ENCODE data around the gene UBE2B.

UBE2B gene

DNA sequence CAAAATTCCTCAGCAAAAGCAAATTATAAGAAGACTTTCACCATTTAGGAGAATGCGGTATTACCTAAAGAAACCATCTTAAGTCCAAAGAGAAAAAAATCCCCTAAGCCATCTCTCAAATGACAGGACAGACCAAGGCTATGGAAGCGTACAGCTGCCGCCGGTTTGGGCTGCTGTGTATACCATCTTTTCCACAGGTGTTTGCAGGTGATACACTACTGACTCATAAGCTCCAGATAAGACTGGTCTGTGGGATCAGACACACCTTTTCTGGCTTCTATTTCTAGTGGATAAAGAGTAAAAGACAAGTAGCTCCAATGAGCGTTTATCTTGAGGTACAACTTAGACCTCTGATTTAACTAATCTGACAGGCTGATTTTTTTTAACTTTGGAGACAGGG is 32.6 kb downstream of the UBE2B start:
- no peaks in the 10 kb centered on the region for H3F3A ChIP-seq (ENCODE audit: insufficient read depth, low read length)
- H3K27ac ChIP-seq (ENCODE audit: low read depth, low read length, poor library complexity, severe bottlenecking) = no peak overlapping the region
- no peaks in the 10 kb centered on the region for H3K79me2 ChIP-seq (ENCODE audit: insufficient read depth, low read length)
- no peak for TF ChIP-seq EZH2 (IDR thresholded peaks at IDR 0.05; ENCODE audit: borderline replicate concordance, low read length)
- TF ChIP-seq, protein P1, sequence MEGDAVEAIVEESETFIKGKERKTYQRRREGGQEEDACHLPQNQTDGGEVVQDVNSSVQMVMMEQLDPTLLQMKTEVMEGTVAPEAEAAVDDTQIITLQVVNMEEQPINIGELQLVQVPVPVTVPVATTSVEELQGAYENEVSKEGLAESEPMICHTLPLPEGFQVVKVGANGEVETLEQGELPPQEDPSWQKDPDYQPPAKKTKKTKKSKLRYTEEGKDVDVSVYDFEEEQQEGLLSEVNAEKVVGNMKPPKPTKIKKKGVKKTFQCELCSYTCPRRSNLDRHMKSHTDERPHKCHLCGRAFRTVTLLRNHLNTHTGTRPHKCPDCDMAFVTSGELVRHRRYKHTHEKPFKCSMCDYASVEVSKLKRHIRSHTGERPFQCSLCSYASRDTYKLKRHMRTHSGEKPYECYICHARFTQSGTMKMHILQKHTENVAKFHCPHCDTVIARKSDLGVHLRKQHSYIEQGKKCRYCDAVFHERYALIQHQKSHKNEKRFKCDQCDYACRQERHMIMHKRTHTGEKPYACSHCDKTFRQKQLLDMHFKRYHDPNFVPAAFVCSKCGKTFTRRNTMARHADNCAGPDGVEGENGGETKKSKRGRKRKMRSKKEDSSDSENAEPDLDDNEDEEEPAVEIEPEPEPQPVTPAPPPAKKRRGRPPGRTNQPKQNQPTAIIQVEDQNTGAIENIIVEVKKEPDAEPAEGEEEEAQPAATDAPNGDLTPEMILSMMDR (IDR thresholded peaks at IDR 0.05; ENCODE audit: low read length) = no peak
- no peaks in the 10 kb centered on the region for H4K20me1 ChIP-seq (ENCODE audit: insufficient read depth, low read length)
- no peaks in the 10 kb centered on the region for H3K27me3 ChIP-seq (ENCODE audit: insufficient read depth, low read length)
- H3K9me3 ChIP-seq (ENCODE audit: low read length) = no peaks in the 10 kb centered on the region
- H3K4me3 ChIP-seq (ENCODE audit: low read depth, low read length, poor library complexity, severe bottlenecking) = no peak overlapping the region
- no peak overlapping the region for H3K9ac ChIP-seq (ENCODE audit: low read length)
- H2AFZ ChIP-seq (ENCODE audit: low read length) = no peak overlapping the region
- no peak overlapping the region for H3K4me2 ChIP-seq (ENCODE audit: low read length)
- H3K9me2 ChIP-seq (ENCODE audit: low read depth, low read length) = no peaks in the 10 kb centered on the region
- H3K36me3 ChIP-seq (ENCODE audit: insufficient read depth, low read length) = peaks cover 41% of the 10 kb centered on the region; the same call in 1 of the 2 replicates
- H3K4me1 ChIP-seq (ENCODE audit: insufficient read depth, low read length, severe bottlenecking) = no peaks in the 10 kb centered on the region

DNA sequence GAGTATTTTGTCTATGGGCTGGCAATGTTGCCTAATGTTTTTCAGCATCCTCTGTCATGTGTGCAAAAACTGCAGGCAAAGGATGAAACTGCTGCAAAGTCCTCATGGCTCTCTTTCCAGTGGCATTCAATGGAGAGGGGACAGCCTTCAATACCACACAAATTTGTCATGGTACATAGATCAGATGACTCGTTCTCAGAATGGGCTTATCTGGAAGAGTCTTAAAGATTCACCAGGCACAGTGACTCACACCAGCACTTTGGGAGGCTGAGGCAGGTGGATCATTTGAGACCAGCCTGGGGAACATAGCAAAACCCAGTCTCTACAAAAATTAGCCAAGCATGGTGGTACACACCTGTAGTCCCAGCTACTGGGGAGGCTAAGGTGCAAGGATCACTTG is 35.0 kb downstream of the UBE2B start:
- peaks cover 19% of the 10 kb centered on the region for H3K79me2 ChIP-seq (ENCODE audit: insufficient read depth, low read length)
- no peaks in the 10 kb centered on the region for H4K20me1 ChIP-seq (ENCODE audit: insufficient read depth, low read length)
- H3K4me2 ChIP-seq (ENCODE audit: low read length) = no peak overlapping the region
- H2AFZ ChIP-seq (ENCODE audit: low read length) = no peak overlapping the region
- no peaks in the 10 kb centered on the region for H3K27me3 ChIP-seq (ENCODE audit: insufficient read depth, low read length)
- no peaks in the 10 kb centered on the region for H3K9me3 ChIP-seq (ENCODE audit: low read length)
- peaks cover 42% of the 10 kb centered on the region; the same call in 1 of the 2 replicates for H3K36me3 ChIP-seq (ENCODE audit: insufficient read depth, low read length)
- TF ChIP-seq, protein P1 (IDR thresholded peaks at IDR 0.05; ENCODE audit: low read length) = no peak
- no peak for TF ChIP-seq EZH2 (IDR thresholded peaks at IDR 0.05; ENCODE audit: borderline replicate concordance, low read length)
- no peak overlapping the region for H3K4me3 ChIP-seq (ENCODE audit: low read depth, low read length, poor library complexity, severe bottlenecking)
- no peak overlapping the region for H3K9ac ChIP-seq (ENCODE audit: low read length)
- no peaks in the 10 kb centered on the region for H3K9me2 ChIP-seq (ENCODE audit: low read depth, low read length)
- no peaks in the 10 kb centered on the region for H3F3A ChIP-seq (ENCODE audit: insufficient read depth, low read length)
- H3K4me1 ChIP-seq (ENCODE audit: insufficient read depth, low read length, severe bottlenecking) = peaks cover 17% of the 10 kb centered on the region
- no peak overlapping the region for H3K27ac ChIP-seq (ENCODE audit: low read depth, low read length, poor library complexity, severe bottlenecking)

DNA sequence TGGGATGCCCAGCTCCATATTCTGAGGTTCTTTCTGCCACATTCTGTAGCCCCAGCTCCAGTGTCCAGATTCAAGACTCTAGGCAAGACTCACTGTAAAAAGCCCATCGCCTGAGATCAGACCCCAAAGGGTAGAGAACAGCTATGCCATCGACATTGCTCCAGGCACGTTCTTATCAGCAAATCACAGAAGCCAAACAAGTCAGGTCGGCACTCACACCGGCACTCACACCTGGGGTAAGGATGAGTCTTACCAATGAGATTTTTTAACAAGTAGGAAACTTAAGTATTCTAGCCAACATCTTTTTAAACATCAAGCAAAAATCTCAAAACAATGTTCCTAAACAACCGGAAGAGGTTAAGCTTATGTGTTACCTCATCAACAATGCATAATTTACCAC is 38.0 kb downstream of the UBE2B start:
- no peak overlapping the region for H3K4me2 ChIP-seq (ENCODE audit: low read length)

More for the DNA sequence above, 38.0 kb downstream of the UBE2B start:
- peaks cover 33% of the 10 kb centered on the region; the same call in 1 of the 2 replicates for H3K36me3 ChIP-seq (ENCODE audit: insufficient read depth, low read length)
- H3K4me1 ChIP-seq (ENCODE audit: insufficient read depth, low read length, severe bottlenecking) = peaks cover 26% of the 10 kb centered on the region
- TF ChIP-seq, protein P1 (IDR thresholded peaks at IDR 0.05; ENCODE audit: low read length) = no peak
- no peak for TF ChIP-seq EZH2 (IDR thresholded peaks at IDR 0.05; ENCODE audit: borderline replicate concordance, low read length)
- H3F3A ChIP-seq (ENCODE audit: insufficient read depth, low read length) = no peaks in the 10 kb centered on the region
- H3K9ac ChIP-seq (ENCODE audit: low read length) = no peak overlapping the region
- no peaks in the 10 kb centered on the region for H3K9me2 ChIP-seq (ENCODE audit: low read depth, low read length)
- H3K4me3 ChIP-seq (ENCODE audit: low read depth, low read length, poor library complexity, severe bottlenecking) = no peak overlapping the region
- no peaks in the 10 kb centered on the region for H4K20me1 ChIP-seq (ENCODE audit: insufficient read depth, low read length)
- H3K9me3 ChIP-seq (ENCODE audit: low read length) = no peaks in the 10 kb centered on the region
- no peak overlapping the region for H3K27ac ChIP-seq (ENCODE audit: low read depth, low read length, poor library complexity, severe bottlenecking)
- no peak overlapping the region for H2AFZ ChIP-seq (ENCODE audit: low read length)
- no peaks in the 10 kb centered on the region for H3K27me3 ChIP-seq (ENCODE audit: insufficient read depth, low read length)
- peaks cover 20% of the 10 kb centered on the region for H3K79me2 ChIP-seq (ENCODE audit: insufficient read depth, low read length)
